Activated gamma-delta T cell (primary cell): Measurements from ENCODE around the gene METTL8.
"Not testable (repeated sequence)": the region's sequence is repeated elsewhere in the genome, so short reads cannot be mapped to it uniquely, and the experiment has no call there.

Experiments used
- DNase-seq: peaks from one replicate; lab custom pipeline; 2025; lab: John Stamatoyannopoulos, UW

The METTL8 gene

DNA sequence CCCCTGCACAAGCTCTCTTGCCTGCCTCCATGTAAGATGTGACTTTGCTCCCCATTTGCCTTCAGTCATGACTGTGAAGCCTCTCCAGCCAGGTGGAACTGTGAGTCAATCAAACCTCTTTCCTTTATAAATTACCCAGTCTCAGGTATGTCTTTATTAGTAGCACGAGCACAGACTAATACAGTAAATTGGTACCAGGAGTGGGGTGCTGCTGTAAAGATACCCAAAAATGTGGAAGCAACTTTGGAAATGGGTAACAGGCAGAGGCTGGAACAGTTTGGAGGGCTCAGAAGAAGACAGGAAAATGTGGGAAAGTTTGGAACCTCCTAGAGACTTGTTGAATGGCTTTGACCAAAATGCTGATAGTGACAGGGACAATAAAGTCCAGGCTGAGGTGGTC lies 122.2 kb downstream of the METTL8 start:
- DNase-seq: not testable (repeated sequence)

DNA sequence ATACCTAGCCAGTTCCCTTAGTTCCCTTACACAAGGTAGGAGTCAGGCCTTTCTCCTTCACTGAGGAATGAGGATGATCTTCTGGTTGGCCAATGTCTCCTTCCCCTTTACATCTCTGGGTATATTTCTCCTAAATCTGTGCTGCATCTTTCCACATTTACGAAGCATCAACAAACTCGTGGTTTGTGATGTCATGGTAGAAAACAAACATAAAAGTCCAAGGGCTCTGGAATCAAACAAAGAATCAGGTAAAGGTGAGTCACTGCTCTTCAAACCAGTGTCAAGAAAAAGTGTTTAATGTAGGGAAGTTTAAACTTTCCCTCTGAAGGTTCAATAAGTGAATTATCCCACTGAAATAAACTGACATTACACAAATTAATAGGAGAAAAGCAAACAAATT lies 122.9 kb downstream of the METTL8 start:
- DNase-seq: no peak

DNA sequence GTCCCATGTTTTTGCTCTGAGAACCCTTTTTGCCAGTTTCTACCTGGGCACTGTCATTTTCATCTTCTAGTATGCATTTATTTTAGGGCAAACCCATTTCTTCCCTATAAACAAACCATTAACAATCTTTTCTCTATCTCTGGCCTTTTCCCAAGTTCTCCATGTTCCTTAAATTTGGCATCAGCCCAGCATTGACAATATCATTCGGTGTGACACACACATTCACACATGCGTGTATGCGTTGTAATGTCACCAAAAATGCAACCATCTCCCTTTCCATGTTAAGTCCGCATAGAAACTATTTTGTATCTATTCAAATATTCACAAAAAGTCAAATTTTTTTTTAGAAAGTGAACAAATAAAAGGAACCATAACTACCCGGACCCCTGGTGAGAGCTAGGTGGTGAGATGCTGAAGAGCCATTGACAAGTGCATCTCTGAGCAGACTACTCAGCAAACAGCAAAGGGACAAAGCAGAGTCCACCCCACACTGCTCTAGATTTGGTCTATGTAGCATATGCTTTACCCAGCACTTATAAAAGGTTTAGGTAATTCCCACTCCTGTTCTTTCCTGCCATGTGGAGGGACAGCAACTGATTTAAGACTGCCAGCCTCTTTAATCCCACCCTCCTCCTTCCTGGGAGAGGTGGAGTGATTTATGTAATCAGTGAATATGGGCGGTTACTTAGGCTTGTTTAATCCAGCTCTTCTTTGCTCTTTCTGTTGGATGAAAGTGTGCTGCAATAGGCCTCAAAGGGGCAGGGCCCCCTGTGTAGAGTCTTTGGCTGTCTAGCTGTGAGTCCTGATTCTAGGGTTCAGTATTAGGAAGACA lies 124.1 kb downstream of the METTL8 start:
- DNase-seq: no peak

DNA sequence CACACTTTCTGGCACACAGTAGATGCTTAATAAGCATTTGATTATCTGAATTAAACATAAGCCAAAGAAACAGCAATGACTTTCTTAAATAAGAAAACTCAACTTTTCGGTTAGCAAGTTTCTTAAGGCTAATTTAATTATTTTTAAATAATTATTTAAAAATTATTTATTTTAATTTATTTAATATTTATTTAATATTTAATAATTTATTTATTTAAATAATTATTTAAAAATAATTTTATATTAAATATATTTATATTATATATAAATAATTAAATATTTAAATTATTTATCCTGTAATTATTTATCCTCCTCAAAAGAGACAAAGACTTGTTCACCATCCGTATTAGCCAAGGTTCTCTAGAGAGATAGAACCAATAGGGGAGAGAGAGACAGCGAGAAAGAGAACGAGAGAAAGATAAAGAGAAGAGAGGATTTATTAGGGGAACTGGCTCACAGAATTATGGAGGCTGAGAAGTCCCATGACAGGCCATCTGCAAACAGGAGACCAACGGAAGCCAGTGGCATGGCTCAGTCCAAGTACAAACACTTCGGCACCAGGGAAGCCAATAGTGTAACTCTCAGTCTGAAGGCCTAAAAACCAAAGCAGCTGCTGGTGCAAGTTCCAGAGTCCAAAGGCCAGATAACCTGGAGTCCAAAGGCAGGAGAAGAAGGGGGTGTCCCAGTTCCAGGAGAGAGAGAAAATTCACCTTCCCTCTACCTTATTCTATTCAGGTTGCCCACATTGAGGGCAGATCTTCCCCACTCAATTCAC lies 125.3 kb downstream of the METTL8 start:
- DNase-seq: no peak

DNA sequence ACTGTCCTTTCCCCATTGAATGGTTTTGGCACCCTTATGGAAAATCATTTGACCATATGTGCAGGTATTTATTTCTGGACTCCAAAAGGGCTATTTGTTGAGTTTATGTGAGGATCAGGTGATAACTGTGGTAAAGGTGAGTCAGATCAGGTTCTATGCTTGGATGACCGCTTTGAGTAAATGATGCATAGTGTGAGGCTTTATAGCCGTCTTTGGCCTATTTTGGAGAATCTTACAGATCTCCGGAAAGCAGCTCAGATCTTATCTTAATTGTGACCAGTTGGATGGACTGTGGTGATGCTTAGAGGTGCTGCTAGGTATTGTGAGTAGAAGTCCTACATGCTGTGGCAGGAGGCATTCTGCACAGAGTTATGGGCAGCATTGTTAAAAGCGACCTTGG lies 126.2 kb downstream of the METTL8 start:
- no peak for DNase-seq

DNA sequence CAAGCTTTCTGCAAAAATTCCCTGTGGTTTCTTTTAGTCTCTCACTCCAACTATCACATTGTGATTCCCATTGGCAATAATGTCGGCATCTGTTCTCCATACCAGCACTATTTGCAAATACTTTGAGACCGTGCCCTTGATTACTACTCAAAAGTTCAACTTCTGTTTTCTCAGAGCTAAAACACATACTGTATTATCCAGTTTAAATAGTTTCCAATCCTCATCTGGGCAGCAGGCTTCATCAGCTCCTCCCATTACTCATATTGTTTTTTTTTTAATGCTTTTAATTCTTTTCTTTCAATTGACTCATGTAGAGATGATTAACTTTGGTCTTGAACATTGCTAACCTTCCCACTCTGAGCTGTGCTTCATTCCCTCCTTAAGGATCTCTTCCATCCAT lies 135.8 kb downstream of the METTL8 start:
- DNase-seq: no peak

DNA sequence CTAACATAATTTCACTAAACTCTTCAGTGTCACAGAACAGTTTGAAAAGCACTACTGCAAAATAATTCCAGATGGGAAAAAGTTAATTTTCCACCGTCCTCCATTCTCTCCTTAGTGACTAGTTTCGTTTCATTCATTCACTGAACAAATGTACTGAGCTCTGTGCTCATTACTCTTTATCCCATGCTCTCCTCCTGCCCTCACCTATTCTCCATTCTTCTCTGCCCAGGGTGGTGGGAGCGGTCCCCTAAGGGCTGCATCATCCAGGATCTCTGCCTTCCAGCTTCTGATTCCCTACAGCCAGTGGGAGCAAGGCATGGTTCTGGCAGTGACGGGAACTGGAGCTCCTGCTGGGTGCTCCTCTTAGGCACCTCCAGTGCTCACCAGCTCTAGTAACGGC lies 139.2 kb downstream of the METTL8 start:
- DNase-seq: no peak

DNA sequence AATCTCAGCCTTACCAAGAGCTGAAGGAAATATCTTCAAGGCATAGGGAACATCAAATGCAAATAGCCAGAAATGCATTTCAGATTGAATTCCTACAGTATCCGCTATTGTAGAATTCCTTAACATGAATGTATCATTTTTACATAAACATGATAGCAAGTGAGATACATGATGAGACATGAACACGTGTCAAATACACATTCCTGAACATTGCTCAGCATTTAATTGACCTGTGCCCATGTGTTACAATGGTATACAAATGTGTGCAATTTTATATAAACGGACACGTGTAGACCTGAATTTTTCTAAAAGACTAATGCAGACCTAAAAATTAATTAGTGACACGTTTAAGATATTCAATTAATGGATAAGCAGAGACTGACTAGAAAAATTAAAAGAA lies 140.1 kb downstream of the METTL8 start:
- DNase-seq: no peak

DNA sequence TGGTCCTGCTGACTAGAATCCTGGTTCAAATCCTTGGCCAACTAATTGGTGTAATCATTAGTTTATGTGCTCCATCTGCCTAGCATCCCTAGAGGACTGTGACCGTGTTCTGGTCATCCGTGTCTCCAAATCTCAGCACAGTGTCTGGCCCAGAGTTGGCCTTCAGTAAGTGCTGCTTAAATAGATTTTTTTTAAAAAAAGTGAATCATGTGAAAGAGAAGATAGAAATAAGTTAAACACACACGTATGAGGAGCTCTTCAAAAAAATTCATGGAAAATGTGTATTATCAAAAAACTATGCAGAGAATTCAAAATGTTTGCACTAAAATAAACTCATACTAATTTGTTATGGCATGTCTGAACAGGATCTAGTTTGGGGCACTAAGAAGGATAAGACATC lies 143.8 kb downstream of the METTL8 start:
- DNase-seq: no peak

DNA sequence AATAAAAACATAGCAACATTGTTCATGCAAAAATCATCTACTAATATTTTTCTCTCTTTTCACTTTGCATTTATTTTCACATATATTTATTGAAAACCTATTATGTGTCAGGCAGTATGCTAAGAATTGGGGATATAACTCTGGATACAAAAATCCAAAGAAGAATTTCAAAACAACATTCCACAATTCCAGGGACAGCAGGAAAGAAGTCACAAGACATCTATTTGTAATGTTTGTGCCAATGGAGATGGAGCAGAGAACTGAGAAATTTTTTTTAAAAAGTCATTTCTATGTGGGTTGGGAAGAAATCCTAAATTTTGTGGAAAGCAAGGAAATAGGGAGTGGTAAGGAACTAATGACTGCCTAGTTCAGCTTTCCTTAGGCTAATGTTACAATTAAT lies 144.5 kb downstream of the METTL8 start:
- DNase-seq: no peak

DNA sequence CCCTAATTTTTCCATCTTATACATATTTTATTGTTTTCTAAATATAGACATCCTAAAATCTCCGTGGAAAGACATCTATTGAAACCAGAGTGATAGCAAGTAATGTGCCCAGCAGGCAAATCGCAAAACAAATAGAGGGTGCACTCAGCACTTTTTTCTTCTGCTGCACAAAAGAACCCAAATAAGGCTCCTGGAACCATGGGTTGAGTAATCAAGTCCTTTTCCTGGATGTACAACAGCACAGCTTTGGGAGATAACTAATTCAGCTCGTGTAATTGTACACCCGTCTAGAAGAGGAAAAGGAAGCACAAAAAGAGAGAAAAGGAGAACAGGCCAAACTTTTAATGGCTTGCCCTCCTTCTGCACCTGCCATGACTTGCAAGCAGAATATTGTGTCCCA lies 146.2 kb downstream of the METTL8 start:
- DNase-seq: no peak

DNA sequence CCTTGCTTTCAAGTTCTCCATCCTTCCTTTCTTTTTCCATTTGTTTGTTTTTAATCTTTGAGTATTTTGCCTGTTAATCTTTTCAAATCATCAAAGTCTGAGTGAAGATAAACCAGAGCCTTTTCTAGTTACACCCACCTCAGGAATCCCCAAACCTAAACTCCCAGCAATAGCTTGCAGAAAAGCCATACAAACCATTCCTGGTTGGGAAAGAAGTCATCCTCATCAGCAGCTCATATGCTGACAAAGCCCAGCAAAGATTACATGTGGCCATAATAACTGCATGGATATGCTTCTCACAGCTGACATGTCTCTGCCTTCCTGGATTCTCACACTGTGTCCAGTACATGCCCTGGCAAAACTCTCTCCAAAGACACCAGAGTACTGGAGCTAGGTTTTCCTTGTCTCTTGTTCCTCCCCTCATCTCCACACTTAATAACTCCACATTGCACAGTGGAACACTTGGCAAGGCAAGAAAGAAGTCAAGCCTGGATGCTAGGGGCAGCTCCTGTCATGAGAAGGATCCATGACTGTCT lies 146.7 kb downstream of the METTL8 start:
- DNase-seq: no peak

DNA sequence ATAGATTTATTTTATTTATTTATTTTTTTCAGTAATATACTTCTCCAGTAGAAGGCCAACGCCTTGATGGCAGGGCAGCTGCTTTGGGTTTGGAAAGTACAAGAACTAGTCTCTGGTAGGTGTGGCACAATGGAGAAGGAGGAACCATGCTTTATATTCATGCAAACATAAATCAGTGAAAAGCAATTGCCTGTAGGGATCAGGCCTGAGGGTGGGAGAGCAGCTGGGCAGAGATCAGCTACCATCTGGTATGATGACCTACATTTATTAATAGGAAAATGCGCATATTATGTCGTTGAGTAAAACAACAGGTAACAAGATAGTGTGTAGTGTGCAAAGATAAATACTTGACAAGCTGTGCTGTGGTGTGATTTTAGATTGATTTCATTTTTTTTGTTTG lies 152.7 kb downstream of the METTL8 start:
- no peak for DNase-seq

DNA sequence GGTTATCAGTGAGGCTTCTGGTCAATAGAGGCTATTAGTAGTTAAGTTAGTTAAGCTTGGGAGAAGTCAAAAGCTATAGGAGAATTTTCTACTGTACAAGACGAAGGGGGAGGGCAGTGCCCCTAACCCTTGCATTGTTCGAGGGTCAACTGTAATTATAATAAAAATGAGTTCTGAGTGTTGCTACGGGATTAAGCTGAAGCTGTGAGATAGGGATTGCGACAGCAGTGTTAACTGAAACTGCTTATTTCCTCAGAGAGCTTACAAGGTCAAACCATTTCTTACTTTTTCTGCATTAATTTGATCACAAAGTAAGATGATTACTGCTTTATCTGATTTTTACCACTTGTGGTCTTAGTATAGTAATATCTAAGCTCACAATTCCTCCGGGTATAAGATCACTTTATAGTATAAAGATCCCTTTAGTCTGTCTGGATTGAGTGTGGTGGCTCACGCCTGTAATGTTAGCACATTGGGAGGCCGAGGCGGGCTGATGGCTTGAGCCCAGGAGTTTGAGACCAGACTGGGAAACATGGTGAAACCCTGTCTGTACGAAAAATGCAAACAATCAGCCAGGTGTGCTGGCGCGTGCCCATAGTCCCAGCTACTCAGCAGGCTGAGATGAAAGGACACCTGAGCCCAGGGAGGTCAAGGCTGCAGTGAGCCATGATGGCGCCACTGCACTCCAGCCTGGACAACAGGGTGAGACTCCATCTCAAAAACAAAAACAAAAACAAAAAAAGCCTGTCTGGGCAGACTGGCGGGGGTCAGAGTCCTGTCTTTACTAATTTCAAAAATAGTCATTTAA lies 153.6 kb downstream of the METTL8 start:
- DNase-seq: no peak

DNA sequence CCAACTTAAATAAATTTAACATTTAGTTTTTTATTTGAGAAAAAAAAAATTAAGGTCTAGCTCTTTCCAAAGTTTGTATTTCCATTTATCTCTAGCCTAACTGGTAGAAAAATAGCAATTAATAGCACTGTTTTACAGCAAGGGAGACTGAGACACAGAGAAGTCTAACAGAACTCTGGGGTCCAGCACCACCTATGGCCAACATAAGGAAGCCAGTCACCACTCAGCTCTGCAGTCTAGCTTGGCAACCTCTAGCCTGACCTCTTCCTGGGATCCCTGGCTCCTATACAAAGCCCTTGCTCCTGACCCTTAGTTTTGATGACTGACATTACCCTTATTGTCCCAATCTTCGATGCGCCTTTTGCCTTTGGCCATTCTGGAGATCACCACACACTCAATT lies 159.0 kb downstream of the METTL8 start:
- DNase-seq: no peak

DNA sequence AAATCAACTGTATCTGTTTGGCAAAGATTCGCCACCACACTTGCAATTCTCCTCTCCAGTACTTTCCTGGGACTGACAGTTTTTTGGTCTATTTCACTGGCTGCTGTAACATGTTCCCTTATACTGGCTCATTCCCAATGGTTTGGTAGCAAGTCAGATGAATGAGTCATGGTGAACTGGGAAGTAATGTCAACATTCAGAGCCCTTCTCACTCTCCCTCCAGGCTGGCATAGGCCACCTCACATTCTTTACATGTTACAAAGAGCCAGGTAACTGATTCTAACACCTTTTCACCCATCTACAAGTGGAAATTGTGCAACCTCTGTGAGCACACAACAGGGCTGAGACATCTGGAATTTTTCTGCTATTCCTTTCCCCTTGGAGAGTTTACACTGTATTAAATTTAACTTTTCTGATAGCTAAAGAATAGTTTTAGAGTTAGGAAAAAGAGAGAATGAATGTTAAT lies 161.8 kb downstream of the METTL8 start:
- no peak for DNase-seq

DNA sequence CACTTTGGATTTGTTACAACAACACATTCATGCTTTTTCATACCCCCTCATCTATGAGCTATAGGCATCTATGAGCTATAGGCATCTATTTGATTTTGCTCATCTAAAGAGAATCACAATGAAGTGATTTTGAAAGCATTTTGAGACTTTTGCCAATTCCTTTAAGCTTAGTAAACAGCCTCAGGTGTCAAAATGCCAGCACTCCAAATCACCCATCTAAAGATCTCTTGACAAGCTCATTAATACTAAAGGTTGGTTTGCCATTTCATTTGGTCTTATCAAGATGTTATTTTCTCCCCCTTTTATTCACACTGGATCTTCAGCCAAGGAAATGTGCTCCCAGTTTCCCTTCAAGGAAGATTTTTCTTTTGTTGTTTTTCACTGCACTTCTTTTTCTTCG lies 162.4 kb downstream of the METTL8 start:
- DNase-seq: no peak

DNA sequence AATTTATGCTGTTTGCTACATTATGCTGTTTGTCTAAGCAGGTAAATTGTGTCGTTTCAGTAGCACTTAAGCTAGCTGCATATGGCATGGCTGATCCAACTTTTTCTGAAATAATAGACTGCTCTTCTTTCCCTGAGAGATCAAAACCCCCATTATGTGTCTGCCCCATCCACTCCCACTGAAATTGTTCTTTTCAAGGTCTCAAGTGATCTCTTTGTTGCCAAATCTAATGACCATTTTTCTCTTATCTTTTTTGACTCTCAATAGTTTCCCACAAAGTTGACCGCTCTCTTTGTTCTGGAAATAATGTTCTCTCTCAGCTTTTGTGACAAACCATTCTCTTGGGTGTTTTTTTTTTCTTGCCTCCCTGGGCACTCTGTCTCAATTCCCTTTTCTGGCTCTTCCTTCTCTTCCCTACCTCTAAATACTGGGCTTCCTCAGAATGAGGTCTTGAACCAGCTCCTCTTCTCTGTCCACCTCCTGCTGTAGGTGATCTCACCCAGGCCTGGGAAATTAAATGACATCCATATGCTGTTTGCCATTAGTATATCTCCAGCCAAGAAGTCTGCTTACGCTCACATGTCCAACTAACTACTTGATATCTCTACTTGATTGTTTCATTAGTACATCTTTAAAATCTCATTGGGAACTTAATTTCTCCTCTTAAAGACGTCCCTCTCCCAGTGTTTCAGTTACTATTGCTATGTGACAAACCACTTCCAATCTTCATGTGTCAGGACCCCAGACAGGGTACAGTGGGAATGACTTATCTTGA lies 165.7 kb downstream of the METTL8 start:
- DNase-seq: no peak
